ENCODE data around the gene C7orf33.

DNA sequence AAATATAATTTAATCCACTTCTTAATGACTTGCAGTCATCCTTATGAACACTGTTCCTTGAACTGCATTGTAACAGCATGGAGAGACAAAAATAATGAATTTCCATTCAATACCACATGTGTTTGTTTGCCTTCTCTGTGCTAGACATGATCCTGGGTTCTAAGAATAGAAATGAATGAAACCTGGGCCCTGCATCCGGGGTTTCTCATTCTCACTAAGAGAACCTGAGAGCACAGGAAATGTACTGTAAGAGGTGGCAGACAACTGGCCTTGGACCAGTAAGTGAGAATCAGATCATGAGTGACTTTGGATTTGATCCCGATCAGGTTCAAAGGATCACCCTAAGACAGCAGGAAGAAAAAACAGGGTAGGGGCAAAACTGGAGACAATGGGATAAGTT is 70.9 kb downstream of the C7orf33 start:
- TF ChIP-seq EZH2 (IDR thresholded peaks at IDR 0.05; ENCODE audit: borderline replicate concordance, low read length), result no peak
- TF ChIP-seq, protein P1, sequence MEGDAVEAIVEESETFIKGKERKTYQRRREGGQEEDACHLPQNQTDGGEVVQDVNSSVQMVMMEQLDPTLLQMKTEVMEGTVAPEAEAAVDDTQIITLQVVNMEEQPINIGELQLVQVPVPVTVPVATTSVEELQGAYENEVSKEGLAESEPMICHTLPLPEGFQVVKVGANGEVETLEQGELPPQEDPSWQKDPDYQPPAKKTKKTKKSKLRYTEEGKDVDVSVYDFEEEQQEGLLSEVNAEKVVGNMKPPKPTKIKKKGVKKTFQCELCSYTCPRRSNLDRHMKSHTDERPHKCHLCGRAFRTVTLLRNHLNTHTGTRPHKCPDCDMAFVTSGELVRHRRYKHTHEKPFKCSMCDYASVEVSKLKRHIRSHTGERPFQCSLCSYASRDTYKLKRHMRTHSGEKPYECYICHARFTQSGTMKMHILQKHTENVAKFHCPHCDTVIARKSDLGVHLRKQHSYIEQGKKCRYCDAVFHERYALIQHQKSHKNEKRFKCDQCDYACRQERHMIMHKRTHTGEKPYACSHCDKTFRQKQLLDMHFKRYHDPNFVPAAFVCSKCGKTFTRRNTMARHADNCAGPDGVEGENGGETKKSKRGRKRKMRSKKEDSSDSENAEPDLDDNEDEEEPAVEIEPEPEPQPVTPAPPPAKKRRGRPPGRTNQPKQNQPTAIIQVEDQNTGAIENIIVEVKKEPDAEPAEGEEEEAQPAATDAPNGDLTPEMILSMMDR (IDR thresholded peaks at IDR 0.05; ENCODE audit: low read length), result no peak
